ENCODE measurements around the gene SYMPK.
"Not testable (repeated sequence)": the region's sequence is repeated elsewhere in the genome, so short reads cannot be mapped to it uniquely, and the experiment has no call there.

Gene SYMPK

GRCh38 chr19:45885556-45886426 lies 22.8 kb upstream of the SYMPK start, which contains the start of gene IRF2BP1:
TSS of gene IRF2BP1 (minus strand) at chr19:45886141. CDS start at chr19:45885774, 367 bp downstream.
- peak; percentile 82 to 92 (median 86) for DNase-seq

GRCh38 chr19:45884682-45885555 lies 22.0 kb upstream of the SYMPK start:
- peak in 1 of 6 experiments; percentile 20 for DNase-seq

DNA sequence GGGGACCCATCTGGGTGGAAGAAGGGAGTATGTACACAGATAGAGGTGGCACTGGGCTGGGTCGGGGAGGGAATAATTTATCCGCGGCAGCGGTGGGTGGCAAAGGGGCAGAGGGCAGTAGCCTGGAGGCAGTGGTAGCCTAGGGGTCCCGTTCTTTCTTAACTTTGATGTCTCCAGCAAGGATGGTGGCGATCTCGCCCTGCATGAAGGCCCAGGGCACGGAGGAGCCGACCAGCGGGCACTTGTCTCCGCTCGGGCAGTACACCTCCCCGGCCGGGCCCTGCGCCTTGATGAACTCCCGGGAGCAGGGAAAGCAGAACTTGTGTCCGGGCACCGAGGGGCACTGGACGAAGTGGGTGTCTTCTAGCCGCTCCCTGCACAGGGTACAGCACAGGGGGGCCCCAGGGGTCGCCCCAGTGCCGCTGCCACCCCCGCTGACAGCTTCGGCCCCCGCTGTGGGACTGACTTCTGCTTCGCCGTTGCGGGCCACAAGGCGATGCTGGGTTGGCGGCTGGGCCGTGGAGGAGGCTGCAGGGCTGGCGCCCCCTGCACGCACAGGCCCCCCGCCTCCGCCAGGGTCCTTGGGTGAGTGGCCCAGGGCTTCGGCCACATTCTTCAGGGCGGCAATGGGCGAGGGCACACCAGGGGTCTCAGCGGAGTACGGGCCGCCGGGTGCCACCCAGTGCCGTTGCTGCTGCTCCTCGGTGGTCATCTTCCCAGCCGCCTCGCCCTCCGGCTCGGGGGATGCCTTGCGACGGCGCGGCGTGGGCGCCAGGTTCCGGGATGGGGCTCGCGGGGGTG lies 21.1 kb upstream of the SYMPK start:
- no peak for DNase-seq

GRCh38 chr19:45883586-45883880 lies 20.6 kb upstream of the SYMPK start:
- DNase-seq = peak in 1 of 6 experiments; percentile 27

DNA sequence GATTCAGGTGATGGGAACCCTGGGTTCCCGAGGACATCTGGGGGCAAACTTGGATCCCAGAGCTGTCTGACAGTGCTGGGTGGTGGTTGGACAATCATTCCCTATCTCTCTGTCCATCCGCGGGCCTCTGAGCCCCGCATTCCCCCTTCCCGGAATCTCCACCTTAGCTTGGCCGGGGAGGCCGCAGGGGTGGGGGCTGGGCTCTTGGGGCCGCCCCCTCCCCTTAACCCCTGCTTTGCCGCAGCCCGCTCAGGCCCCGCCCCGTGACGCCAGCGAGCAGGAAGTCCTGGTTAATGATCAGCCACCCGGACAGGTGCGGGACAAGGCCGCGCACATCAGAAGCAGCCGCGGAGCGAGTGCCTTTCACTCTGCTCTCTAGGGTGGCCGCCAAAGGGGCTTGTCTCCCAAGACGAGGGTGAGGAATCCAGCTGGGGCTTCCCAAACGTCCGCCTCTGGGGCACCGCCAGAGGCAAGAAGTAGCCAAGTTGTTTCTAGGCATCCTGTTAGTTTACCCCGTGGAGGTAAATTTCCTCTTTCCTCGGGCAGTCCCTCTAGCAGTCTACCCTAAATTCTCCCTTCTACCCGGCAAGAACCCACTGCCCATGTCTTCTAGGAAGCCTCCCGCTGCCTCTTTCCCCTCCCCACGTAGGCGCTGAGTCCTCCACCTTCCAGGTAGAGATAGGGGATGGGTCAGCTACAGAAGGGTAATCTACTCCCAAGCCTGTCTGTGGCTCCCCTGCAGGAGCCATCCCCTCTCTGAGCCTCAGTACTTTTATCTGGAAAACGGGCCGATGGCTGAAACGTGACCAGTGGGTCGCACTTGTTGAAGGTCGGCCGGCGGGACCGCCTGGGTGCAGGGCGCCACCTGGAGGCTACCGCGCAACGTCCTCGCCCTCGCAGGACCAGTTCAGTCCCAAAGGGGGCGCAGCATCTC lies 20.0 kb upstream of the SYMPK start:
- peak; percentile 50 to 78 (median 76) for DNase-seq

DNA sequence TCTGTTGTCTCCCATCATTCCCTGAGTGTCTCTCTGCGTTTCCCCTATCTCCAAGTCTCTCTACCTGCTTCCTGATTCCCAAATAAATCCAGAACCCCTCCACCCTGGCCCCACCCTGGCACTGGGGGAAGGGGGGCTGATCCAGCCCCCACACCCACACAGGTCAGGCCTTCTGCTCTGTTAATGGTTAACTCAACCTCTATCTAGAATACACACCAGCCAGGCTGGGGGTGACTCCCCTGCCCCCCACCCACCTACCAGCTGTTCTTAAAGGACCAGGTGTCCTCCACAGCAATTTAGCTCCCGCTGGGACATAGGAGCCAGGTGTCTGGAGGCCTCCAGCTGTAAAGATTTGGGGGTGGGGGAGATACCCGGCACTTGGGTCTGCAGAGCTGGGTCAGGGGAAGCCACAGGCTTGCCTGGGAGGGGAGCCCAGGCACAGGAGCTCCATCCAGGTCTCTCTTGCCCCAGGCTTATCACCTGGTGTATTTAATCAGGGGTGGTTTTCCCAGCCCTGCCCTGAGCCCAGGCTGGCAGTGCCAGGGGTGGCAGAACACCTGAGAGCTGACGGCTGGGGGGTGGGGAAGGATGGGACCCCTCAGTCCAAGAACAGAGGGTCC lies 19.1 kb upstream of the SYMPK start:
- DNase-seq = no peak

GRCh38 chr19:45881082-45881908 lies 18.3 kb upstream of the SYMPK start:
- DNase-seq = no peak

- DNase-seq = no peak
Observed at GRCh38 chr19:45879971-45880370, 17.0 kb upstream of the SYMPK start.

DNA sequence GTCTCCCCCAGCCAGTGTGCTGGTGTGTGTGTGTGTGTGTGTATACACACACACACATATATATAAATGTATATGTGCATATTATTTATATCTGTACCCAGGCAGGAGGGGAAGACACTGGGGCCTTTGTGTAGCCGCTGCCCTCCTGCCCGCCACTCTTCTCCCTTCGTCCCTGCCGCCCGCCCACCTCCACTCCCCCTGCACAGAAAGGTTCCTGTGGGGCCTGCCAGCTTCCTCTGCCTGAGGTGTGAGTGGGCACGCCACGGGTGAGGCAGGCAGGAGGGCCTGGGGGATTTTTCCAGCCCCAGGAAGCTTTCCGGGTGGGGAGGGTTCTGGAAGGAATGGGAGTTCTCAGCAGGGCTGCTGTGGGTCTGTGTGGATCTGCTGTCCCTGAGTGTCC lies 16.1 kb upstream of the SYMPK start:
- no peak for DNase-seq

- DNase-seq = no peak
Observed at GRCh38 chr19:45878043-45878794, 15.3 kb upstream of the SYMPK start.

GRCh38 chr19:45876411-45877197 lies 13.7 kb upstream of the SYMPK start:
- DNase-seq = peak in 1 of 6 experiments; percentile 39

DNA sequence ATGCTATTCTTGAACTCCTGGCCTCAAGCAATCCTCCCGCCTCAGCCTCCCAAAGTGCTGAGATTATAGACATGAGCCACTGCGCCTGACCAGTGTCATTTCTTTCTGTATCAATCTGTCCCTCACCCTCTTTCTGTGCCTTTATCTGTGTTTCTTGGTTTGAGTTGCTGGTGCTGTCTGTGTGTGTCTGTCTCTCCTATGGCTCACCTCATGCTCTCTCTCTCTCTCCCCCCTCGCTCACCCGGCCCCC lies 13.1 kb upstream of the SYMPK start:
- DNase-seq = no peak

GRCh38 chr19:45874620-45874966 lies 11.6 kb upstream of the SYMPK start:
- no peak for DNase-seq

GRCh38 chr19:45873219-45873772 lies 10.3 kb upstream of the SYMPK start:
- DNase-seq = no peak

DNA sequence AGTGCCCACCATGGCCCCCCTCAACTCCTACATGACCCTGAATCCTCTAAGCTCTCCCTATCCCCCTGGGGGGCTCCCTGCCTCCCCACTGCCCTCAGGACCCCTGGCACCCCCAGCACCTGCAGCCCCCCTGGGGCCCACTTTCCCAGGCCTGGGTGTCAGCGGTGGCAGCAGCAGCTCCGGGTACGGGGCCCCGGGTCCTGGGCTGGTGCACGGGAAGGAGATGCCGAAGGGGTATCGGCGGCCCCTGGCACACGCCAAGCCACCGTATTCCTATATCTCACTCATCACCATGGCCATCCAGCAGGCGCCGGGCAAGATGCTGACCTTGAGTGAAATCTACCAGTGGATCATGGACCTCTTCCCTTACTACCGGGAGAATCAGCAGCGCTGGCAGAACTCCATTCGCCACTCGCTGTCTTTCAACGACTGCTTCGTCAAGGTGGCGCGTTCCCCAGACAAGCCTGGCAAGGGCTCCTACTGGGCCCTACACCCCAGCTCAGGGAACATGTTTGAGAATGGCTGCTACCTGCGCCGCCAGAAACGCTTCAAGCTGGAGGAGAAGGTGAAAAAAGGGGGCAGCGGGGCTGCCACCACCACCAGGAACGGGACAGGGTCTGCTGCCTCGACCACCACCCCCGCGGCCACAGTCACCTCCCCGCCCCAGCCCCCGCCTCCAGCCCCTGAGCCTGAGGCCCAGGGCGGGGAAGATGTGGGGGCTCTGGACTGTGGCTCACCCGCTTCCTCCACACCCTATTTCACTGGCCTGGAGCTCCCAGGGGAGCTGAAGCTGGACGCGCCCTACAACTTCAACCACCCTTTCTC lies 9.4 kb upstream of the SYMPK start:
- no peak for DNase-seq

DNA sequence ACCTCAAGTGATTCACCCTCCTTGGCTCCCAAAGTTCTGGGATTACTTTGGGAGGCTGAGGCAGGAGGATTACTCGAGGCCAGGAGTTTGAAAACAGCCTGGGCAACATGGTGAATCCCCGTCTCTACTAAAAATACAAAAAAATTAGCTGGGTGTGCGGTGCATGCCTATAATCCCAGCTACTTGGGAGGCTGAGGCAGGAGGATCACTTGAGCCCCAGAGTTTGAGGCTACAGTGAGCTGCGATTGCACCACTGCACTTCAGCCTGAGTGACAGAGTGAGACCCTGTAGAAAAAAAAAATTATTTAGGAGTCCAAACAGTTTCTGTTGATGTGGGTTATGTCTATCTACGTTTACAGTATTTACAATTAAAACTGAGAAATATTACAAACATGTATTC lies 7.9 kb upstream of the SYMPK start:
- DNase-seq = no peak

GRCh38 chr19:45867241-45867640 lies 4.3 kb upstream of the SYMPK start:
- not testable (repeated sequence) for DNase-seq
